ENCODE data around the gene TMEM33.

- no peak for TF ChIP-seq EZH2 (IDR thresholded peaks at IDR 0.05; ENCODE audit: borderline replicate concordance, low read depth, low read length, poor library complexity, severe bottlenecking)
- TF ChIP-seq CTCF (conservative IDR thresholded peaks at IDR 0.05; ENCODE audit: low read depth, low read length) = no peak
Measured at GRCh38 chr4:41967392-41967791, 32.2 kb downstream of the TMEM33 start.

Measured in A673 (cell line).